ENCODE results near the gene ZCCHC2. TPM values are rescaled to one million over a fixed set of nuclear protein-coding genes. Genes with fewer than 3 reads are reported as not detected.

Gene ZCCHC2
- total RNA-seq, 2 donors from 2014 or later, result 25.0 to 26.3 TPM

DNA sequence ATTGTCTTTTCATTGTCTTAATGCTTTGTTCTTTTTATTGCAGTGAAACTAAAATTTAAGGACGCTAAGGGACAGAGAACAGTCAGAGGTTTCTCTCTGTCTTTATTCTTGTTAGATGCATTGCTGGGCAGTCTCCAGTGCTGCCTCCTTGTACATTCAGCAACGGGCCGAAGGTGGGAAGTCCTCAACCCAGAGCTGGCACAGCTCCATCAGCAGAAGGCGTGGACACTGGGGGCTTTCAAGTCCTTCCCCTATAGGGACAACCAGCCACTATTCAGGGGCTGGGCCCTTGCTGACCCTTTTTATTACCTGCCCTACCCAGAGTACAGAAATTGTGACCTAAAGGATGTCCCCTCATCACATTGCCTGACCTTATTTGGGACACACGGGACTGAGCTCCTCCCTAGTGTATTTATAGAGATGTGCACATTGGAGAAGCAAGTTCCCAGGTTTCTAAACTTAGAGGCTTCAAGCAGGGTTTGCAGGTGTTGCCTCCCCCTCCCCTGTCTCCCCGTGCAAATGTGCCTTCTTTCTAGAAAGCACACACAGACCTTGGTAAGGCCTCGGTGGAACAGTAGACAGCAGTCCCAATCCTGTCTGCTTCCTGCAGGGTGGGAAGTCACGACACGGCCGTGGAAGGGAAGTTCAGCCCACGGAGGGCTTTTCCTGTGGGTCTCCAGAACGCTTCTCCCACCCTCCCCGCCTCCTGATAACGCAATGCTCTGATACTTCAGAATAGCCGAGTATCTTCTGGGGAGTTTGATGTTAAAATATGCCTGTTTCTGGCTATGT lies 68.2 kb downstream of the ZCCHC2 start:
- intact Hi-C loops (cut with DNase I), result no loop called here
- DNase-seq (ENCODE audit: low spot score), result no peak

DNA sequence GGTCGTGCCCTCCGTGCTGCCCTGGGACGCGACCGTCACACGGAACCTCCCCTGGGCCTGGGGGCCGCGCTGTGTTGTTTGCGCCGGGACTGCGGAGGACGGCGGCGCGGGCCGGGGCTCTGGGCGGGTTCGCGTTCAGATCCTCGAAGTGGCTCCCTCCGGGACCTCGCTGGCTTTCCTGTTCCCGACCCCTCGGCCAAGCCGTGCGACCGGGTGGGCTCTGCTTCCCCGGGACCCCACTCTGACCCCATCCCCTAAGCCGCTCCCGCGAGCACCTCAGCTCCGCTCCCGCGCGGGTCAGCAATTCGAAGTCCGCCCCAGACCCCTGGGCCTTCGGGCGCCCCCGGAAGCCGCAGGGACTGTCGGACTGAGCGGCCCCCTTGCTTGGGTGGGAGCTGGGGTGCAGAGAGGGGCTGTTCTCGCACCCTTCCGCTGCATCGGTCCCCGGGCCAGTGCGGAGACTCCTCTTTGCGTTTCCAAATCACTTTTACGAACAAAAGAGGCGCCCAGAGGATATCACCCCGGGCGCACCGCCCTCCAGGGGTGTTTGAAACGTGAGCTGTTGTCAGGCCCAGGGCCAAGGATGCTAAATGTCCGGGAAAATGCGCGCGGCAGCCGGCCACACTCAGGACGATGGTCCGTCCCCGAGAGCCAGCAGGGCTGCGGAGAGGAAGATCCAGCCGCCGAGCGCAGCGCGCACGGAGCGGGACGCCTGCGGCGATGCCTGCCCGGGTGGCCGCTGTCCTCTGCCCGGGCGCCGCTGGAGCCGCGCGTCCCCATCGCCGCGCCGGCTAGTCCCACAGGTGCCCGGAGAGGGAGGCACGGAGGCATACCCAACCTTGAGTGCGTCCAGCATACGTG lies 73.5 kb downstream of the ZCCHC2 start:
- intact Hi-C loops (cut with DNase I), result no loop called here
- DNase-seq (ENCODE audit: low spot score), result no peak

DNA sequence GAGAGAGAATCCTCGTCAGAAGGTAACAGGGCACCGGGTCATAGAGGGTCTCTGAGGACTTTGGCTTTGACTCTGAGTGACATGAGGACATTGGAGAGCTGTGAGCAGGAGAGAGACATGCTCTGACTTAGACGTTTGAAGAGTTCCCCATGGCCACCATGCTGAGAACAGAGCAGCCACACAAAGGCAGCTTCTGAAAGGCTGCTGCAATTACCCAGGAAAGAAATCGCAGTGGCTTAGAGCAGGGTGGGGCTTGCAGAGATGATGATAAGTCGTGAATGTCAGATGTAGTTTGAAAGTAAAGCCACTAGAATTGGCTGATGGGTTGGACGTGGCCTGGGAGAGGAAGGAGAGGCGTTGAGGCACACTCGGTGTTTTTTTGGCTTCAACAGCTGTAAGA lies 79.0 kb downstream of the ZCCHC2 start:
- intact Hi-C loops (cut with DNase I), result no loop called here
- no peak for DNase-seq (ENCODE audit: low spot score)

DNA sequence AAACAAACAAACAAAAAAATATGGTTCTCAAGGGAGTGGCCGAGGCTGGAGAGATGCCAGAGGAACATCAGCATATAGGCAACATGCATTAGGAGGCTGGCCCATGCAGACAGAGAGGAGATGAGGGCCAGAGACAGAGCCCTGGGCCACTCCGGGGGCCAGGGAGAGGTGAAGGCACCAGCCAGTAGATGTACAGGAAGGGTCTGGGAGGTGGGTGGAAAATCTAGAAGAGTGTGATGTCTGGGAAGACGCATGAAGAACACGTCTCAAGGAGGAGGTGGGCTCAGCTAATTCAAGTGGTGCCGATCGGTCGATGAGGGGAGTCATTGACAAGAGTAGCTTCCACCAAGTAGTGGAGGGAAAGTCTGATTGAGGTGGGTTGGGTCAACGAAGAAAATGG lies 79.9 kb downstream of the ZCCHC2 start:
- no peak for DNase-seq (ENCODE audit: low spot score)
- intact Hi-C loops (cut with DNase I), result no loop called here

DNA sequence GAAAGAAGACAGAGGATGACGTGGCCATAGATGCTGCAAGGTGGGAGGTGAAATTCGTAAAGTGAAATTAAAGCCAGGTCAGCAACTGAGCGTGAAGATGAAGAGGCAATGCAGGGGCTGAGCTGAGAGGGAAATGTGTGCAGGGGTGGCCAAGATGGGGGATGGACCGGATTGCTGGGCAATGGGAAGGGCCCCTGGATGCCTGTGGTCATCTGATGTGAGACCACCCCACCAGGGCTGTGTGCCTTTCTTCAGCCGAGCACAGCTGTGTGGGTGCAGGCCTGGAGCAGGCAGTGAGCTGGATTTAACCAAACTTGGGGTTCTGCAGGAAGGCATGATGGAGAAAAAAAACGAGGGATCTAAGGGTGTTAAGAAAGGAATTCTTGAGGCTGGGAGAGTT lies 80.4 kb downstream of the ZCCHC2 start:
- DNase-seq (ENCODE audit: low spot score), result no peak
- intact Hi-C loops (cut with DNase I), result no loop called here

DNA sequence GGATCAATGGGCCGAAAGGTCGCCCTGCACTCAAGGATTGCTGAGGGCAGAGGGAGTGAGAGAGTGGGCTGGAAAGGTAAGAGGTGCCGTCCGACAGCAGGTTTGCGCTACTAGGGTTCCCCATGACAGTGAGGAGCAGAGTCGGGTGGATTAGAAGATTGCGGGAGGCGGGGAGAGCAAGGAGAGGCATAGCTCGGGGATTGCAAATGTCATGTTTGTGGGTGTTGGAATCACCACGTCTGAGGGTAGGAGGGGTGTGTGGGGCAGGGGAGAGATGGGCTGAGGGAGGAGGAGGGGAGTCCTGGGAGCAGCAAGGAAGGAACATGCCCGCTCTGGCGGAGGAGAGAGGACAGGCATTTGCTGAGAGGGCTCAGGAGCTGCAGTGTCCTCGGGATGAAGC lies 81.2 kb downstream of the ZCCHC2 start:
- intact Hi-C loops (cut with DNase I), result no loop called here
- no peak for DNase-seq (ENCODE audit: low spot score)

DNA sequence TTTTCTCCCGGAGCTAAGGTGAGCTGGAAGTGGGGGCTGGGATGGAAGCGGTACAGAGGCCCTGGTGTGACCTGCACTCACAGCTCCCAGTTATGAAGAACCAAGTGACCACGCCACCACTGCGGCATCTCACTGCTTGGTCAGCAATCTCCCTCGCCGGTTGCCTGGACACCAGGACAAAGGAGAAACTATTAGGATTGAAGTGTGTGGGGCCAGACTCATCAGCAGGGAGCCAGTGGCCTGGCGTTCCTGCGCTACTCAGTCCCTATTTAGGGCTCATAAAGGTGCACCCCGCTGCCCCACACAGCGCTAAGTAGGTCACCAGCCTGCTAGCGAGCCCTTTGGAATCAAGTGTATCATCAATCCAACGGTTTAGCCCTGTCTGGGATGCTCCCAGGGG lies 82.9 kb downstream of the ZCCHC2 start:
- intact Hi-C loops (cut with DNase I), result no loop called here
- DNase-seq (ENCODE audit: low spot score), result no peak

DNA sequence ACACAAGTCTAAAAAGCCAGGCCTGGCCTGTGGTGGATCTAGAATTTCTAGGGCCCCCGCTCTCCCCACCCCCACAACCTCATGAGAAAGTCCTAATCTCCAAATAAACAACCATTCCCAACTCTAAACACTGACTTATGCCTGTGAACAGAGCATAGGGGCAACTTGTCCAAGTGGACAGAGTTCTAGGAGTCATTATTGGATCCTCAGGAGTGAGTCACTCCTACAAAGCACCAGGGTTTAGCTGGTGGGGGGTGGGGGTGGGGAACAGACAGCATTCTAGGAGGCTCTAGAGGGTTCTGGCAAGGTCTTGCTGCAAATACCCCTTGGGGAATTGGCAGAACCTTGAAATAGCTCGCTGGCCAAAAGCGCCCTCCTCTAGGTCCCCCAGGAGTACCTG lies 83.3 kb downstream of the ZCCHC2 start:
- intact Hi-C loops (cut with DNase I), result no loop called here
- no peak for DNase-seq (ENCODE audit: low spot score)

DNA sequence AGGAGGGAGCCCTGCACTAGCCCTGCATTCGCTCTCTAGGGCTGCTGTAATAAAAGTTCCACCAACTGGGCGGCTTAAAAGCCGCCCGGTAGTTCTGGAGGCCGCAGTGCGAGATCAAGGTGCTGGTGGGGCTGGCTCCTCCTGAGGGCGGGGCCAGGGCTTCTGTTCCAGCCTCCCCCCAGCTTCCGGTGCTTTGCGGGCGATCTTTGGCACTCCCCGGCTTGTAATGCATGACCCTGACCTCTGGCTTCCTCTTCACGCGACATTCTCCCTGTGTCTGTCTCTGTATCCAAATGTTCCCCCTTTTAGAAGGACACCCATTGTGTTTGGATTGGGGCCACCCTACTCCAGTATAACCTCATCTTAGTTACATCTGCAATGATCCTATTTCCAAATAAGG lies 84.5 kb downstream of the ZCCHC2 start:
- DNase-seq (ENCODE audit: low spot score), result no peak
- intact Hi-C loops (cut with DNase I), result no loop called here

DNA sequence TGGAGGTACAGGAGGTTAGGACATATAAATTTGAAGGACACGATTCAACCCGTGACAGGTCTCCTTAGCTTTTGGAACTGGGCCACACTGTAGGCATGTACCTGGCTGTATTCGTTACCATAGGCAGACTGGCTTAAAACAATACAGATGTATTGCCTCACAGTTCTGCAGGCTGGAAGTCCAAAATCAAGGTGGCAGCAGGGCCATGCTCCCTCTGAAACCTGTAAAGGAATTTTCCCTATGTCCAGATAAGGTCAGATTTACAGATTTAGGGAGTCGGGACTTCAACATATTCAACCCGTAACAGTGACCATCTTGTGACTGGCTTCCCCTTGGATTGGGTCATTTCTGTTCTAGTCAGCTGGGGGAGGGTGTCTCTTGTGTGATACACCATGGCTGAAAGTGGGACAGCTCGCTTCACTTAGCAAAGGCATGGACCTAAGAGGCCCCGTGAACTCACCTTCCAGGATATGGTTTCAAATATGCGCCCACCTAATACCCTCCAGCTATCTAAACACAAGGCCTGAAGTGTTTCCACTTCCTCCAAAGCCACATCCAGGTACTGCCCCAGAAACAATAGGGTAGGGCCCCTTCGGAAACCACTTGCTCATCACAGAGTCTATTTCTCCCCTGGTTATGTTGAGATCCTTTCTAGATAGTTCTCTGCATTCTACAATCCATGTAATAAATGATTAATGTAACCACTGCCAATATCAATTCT lies 85.0 kb downstream of the ZCCHC2 start:
- intact Hi-C loops (cut with DNase I), result loop anchor here in 1 of 2 donors (1.0 kb wide), 1 partner anchor 38 kb away; no protein-coding TSS in a partner anchor

DNA sequence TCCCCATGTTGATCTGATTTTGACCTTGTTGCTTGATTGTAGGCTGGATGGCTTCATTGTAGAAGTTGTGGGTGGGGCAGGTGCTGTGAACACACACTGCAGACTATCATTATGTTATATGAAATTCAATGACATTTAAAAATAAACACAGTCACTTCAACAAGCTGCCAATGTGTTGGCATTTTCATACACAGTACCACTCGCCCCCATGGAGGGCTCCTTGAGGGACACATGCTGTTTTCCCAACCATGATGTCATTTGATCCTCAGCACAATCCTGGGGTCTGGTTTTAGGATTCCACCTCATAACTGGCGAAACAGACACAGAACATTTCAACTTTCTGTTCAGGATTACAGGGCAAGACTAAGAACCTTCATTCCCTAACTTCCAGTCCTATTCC lies 86.9 kb downstream of the ZCCHC2 start:
- intact Hi-C loops (cut with DNase I), result no loop called here
- DNase-seq (ENCODE audit: low spot score), result no peak

More for the DNA sequence above, 85.0 kb downstream of the ZCCHC2 start:
- DNase-seq (ENCODE audit: low spot score), result no peak

DNA sequence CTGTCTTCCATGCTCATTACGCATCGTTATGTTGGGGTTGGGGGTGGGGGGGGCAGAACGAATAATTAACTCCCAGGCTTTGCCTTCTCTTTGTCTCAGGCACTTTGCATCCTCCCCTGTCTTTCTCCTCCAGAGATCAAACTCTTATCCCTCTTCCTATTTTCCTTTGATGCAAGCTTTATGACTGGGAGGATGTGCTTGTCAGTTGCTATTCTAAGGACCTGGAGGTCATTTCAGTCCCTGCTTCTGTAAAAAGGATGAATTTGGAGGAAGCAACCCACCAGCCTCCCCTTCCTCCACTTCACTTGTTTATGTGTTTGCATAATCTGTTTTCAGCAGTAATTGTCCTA lies 87.5 kb downstream of the ZCCHC2 start:
- intact Hi-C loops (cut with DNase I), result no loop called here
- DNase-seq (ENCODE audit: low spot score), result no peak

DNA sequence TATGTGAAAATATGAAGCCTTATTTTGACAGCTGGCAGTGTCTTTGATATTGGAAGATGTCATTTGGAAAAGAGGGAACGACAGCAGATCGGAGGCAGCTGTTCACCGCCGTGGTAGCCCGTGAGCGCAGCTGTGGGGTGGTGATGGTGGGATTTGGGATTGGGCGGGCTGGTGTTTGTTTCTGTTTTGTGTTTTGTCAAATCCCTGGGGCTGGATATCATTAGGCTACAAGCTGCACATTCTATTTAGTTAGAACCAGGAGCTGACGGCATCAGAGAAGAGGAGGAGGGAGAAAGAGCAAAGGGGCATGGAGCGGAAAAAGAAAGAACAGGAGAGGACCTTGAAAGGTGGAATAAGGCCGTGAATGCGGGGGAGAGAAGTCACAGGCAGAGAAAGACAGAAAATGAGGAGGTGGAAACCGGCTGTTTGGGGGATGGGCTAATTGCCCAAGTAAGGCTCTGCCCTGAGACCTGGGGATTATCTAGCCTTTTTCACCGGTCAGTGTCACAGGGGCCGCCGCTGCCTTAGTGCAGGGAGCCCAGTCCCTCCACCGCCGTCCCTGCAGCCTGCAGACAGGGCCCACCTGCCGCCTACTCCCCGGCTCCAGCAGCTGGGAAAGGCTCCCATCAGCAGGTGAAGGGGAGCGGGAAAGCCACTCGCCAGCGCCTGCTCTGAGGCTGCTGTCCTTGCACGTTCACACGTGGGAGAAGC lies 88.0 kb downstream of the ZCCHC2 start:
- no peak for DNase-seq (ENCODE audit: low spot score)
- intact Hi-C loops (cut with DNase I), result no loop called here

DNA sequence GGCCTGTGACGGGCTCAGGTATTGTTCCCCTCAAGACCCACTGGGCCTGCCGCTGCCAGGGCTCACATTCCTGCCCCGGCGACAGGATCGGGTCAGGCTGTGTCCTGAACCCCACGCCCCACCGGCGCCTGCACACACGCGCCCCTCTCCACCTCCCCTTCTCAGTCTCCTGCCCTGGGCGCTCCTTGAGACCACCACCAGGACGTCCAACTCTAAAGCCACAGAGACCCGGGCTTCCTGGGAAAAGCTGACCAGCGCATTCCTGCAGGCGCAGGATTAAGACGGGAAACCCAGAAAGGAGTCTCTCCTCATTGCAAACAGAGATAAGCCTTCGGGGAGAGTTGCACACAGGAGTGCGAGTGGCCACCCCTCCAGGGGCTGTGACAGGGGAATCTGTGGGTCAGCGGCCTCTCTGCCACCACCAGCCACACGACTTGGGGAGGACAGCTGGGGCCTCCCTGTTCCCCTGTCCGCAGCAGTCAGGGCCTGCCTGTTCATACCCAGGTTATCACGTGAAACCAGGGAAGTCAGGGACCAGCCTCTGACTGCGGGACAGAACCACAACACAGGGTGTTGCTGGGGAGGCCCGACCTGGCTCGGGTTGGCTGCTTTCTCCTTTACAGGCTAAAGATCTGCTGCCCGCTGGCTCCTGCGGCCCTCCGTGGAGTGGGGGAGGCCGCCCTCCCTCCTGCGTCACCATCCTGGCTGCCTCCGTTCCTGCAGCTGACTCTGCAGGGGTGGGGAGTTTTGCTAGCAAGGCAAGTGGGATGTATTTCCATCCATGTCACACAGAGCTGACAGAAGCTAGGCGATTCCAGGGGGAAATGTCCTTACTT lies 88.8 kb downstream of the ZCCHC2 start:
- no peak for DNase-seq (ENCODE audit: low spot score)
- intact Hi-C loops (cut with DNase I), result no loop called here

DNA sequence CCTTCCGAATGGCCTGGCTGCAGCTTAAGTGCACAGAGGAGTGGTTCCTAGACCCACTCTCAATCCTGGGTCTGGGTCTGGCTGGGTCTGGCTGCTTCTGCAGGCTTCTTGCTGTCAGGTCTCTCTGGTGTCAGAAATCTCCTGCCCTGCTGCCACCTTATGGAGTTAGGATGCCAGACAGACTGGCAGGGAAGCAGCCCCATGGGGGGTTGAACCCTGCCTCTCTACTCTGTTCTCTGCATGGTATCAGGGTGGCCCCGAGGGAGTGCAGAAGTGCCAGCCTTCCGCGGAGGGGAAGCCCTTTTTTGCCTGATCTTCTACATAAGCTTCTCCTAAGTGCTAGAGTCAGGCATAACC lies 89.4 kb downstream of the ZCCHC2 start:
- no peak for DNase-seq (ENCODE audit: low spot score)
- intact Hi-C loops (cut with DNase I), result no loop called here

DNA sequence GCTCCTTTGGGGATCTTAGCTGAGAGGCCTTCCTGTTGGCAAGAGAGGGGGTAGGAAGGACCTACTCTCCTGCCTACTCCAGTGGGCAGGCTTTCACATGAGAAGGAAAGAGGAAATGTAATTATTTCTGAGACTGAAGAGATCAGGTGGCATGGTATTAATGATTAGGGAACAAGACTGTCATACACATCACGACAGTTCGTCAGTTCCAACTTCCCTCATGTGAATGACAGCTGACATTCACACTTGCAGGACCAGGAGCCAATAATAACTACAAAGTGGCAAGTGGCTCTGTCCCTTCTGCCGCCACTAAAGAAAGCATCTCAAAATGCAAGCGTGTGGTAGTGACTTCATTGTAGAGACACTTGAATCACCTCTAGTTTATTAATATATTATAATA lies 90.0 kb downstream of the ZCCHC2 start:
- intact Hi-C loops (cut with DNase I), result no loop called here
- no peak for DNase-seq (ENCODE audit: low spot score)

DNA sequence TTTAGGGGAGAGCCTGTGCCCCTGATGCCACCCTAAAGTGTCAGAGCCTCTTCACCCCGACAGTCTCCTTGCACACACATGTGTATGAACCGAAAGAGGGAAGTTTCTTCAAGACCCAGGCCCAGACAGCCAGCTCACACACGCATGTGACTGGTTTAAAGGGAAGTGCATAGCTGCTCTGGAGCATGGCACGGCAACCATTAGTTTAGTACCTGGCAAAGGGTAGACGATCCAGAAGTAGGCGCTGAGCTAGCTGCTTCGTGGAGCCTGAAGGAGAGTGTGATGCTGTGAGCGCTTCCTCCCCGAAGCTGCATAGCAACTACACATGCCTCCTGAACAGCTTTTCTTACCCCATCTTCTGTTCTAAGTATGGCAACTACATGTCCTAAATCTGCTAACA lies 91.7 kb downstream of the ZCCHC2 start:
- DNase-seq (ENCODE audit: low spot score), result no peak
- intact Hi-C loops (cut with DNase I), result no loop called here

DNA sequence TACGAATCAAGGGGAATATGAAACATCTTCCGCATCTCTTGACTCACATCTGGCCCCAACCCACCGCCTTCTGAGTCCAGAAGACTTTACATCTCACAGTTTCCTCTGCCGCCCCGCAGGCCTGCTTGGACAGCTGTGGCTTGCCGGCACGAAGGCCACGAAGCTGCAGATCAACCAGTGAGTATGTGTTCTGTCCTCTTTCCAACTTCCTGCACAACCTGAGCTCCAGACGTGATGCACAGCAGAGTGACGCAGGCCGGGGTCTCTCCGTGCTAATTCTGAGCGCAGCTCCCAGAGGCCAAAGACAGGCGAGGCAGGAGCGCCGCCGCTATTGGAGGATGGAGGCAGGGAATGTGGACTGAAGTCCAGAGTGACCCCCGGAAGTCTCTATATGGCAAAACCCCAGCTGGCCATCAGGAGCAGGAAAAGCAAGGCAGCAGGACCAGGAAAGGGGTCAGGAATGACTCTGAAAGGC lies 93.5 kb downstream of the ZCCHC2 start:
- intact Hi-C loops (cut with DNase I), result no loop called here
- peak; percentile 77 for DNase-seq (ENCODE audit: low spot score)

All from posterior vena cava (tissue), 2 donors.